ENCODE results near the gene SEMA3E.

DNA sequence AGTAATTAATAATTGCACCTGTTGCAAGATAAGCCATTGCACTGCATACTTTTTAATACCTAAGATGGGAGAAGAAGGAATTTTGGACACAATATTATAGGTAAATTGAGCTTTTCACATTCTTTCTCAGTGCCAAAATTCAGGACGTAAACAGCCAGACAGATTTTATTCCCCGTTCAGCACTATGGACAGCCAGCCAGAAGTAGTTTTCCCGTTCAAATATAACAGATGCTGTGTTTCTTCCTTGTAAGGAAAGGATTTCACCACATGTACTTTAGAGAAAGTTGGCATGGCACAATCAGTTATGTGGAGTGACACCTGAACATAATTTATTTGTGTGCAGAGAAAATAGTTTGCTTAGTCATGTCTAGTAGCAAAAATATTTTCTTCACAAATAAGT lies 34.8 kb downstream of the SEMA3E start:
- no peak for TF ChIP-seq POLR2A (IDR thresholded peaks at IDR 0.05)
- TF ChIP-seq, protein P1, sequence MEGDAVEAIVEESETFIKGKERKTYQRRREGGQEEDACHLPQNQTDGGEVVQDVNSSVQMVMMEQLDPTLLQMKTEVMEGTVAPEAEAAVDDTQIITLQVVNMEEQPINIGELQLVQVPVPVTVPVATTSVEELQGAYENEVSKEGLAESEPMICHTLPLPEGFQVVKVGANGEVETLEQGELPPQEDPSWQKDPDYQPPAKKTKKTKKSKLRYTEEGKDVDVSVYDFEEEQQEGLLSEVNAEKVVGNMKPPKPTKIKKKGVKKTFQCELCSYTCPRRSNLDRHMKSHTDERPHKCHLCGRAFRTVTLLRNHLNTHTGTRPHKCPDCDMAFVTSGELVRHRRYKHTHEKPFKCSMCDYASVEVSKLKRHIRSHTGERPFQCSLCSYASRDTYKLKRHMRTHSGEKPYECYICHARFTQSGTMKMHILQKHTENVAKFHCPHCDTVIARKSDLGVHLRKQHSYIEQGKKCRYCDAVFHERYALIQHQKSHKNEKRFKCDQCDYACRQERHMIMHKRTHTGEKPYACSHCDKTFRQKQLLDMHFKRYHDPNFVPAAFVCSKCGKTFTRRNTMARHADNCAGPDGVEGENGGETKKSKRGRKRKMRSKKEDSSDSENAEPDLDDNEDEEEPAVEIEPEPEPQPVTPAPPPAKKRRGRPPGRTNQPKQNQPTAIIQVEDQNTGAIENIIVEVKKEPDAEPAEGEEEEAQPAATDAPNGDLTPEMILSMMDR (IDR thresholded peaks at IDR 0.05) = no peak
